Osteoblast (primary cell): ENCODE results near the gene FAM25G. TPM values are rescaled to one million over a fixed set of nuclear protein-coding genes. Genes with fewer than 3 reads are reported as not detected.

Experiments used
- DNase-seq: peaks from one replicate; pipeline ENCODE4 v3.0.0; 2011; ENCODE audit warnings: low spot score, mixed read lengths; ENCODE audit not compliant: insufficient read length; ENCODE audit errors: missing footprints
- H2AFZ ChIP-seq: 2 replicates; pipeline ENCODE4 v1.6.0; 2011; ENCODE audit warnings: mild to moderate bottlenecking, low read length
- H3K27ac ChIP-seq: 2 replicates; pipeline ENCODE4 v1.5.1; 2011; ENCODE audit warnings: mild to moderate bottlenecking, low read depth, low read length, moderate library complexity
- H3K27me3 ChIP-seq: 2 replicates; pipeline ENCODE4 v1.6.0; 2012; ENCODE audit warnings: mild to moderate bottlenecking, control low read depth, inconsistent platforms, low read length, moderate library complexity; ENCODE audit not compliant: insufficient read depth
- H3K36me3 ChIP-seq: 2 replicates; pipeline ENCODE4 v1.5.1; 2011; ENCODE audit warnings: mild to moderate bottlenecking, low read length, control low read depth, moderate library complexity; ENCODE audit not compliant: insufficient read depth
- H3K4me1 ChIP-seq: 2 replicates; pipeline ENCODE4 v1.5.1; 2011; ENCODE audit warnings: mild to moderate bottlenecking, low read length, control low read depth, moderate library complexity; ENCODE audit not compliant: insufficient read depth
- H3K4me2 ChIP-seq: 2 replicates; pipeline ENCODE4 v1.6.0; 2011; ENCODE audit warnings: mild to moderate bottlenecking, low read length; ENCODE audit not compliant: insufficient read depth
- H3K4me3 ChIP-seq: fragments of 200-600 bp; sonication (generic); 3 replicates; pipeline ENCODE4 v1.5.1; 2012; ENCODE audit warnings: mild to moderate bottlenecking, low read length, inconsistent platforms; ENCODE audit not compliant: insufficient read depth
- H3K79me2 ChIP-seq: 2 replicates; pipeline ENCODE4 v1.6.0; 2012; ENCODE audit warnings: mild to moderate bottlenecking, low read length, control low read depth, inconsistent platforms; ENCODE audit not compliant: insufficient read depth
- H3K9me3 ChIP-seq: 2 replicates; pipeline ENCODE4 v1.5.1; 2011; ENCODE audit warnings: low read depth, low read length, control low read depth
- H4K20me1 ChIP-seq: 2 replicates; pipeline ENCODE4 v1.6.0; 2012; ENCODE audit warnings: mild to moderate bottlenecking, low read length, control low read depth; ENCODE audit not compliant: insufficient read depth
- total RNA-seq: library from RNA; depleted of rRNA; stranded (reverse); fragments of >200 nt; gene quantifications from 2 replicates; pipeline ENCODE4 v1.2.3, GENCODE V29; 2012
- TF ChIP-seq, protein P1 (sequence below): IDR thresholded peaks from 2 replicates; pipeline ENCODE4 v1.5.1; 2011; ENCODE audit warnings: mild to moderate bottlenecking, low read depth, low read length, moderate library complexity; ENCODE audit errors: extremely low read depth

Gene FAM25G
- total RNA-seq, 1 donor, result not detected

DNA sequence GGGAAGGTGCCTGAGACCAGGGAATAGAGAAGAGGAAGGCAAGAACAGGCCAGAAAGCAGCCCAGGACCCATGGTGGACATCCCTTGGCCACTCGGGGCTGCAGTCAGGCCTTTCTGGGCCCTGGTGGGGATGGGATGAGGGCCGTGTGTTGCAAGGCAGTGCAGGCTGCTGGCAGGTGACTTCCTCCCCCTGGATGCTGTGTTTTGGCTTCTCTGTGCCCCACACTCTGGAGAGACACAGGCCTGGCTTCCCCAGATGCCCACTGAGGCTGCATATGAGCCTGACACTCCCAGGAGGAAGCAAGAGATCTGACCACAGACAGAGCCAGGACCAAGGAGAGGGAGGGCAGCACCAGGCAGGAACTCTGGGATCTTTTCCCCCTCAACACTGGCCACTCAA lies 47.5 kb downstream of the FAM25G start:
- H3K36me3 ChIP-seq, result no peaks in the 10 kb centered on the region
- TF ChIP-seq, protein P1, sequence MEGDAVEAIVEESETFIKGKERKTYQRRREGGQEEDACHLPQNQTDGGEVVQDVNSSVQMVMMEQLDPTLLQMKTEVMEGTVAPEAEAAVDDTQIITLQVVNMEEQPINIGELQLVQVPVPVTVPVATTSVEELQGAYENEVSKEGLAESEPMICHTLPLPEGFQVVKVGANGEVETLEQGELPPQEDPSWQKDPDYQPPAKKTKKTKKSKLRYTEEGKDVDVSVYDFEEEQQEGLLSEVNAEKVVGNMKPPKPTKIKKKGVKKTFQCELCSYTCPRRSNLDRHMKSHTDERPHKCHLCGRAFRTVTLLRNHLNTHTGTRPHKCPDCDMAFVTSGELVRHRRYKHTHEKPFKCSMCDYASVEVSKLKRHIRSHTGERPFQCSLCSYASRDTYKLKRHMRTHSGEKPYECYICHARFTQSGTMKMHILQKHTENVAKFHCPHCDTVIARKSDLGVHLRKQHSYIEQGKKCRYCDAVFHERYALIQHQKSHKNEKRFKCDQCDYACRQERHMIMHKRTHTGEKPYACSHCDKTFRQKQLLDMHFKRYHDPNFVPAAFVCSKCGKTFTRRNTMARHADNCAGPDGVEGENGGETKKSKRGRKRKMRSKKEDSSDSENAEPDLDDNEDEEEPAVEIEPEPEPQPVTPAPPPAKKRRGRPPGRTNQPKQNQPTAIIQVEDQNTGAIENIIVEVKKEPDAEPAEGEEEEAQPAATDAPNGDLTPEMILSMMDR, result no peak
- H2AFZ ChIP-seq, result no peak overlapping the region
- no peak overlapping the region for H3K4me3 ChIP-seq
- no peak overlapping the region for H3K4me2 ChIP-seq
- no peaks in the 10 kb centered on the region for H3K4me1 ChIP-seq
- H4K20me1 ChIP-seq, result no peaks in the 10 kb centered on the region
- no peak for DNase-seq
- no peak overlapping the region for H3K27ac ChIP-seq
- peaks cover 13% of the 10 kb centered on the region for H3K27me3 ChIP-seq
- no peaks in the 10 kb centered on the region for H3K79me2 ChIP-seq
- peaks cover 6% of the 10 kb centered on the region for H3K9me3 ChIP-seq

DNA sequence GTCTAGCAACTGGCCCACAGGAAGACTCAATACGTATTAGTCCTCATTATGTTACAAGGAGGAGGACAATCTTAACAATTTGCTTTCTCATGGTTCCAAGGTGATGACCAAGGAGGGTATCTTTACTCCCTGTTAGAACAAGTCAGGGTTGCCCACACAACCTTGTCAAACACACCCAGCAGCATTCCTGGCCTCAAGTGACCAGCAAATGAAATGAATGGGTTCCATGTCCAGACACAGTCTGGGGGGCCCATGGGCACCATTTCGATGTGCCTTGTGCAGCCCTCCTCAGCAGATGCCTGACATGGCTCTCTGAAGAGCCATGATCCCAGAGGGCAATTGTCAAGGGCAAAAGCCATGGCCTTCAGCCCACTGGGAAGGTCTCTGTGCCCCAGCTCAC lies 48.4 kb downstream of the FAM25G start:
- TF ChIP-seq, protein P1, result no peak
- Histone ChIP-seq H3K4me2 (no peak overlapping the region), H3K27ac (no peak overlapping the region)

DNA sequence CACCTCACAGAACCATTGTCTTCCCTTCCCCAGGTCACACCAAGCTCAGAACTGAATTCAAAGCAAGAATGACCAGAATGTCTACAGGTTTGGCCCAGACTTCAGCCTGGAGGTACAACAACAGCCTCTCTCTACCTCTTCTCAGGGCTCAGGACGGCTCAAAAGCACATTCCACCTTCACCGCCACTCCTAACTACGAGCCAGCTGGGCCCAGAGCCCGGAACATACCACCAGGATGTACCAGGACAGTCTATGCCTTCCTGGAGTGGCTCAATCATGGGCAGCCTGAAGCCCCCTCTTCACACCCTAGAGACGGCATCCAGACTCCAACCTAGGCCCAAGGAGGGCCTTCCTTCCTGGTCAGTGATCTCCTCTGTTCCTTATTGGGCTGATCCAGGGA lies 49.1 kb downstream of the FAM25G start:
- no peaks in the 10 kb centered on the region for H4K20me1 ChIP-seq
- H3K79me2 ChIP-seq, result no peaks in the 10 kb centered on the region
- H3K4me2 ChIP-seq, result no peak overlapping the region
- peaks cover 6% of the 10 kb centered on the region for H3K9me3 ChIP-seq
- TF ChIP-seq, protein P1, result no peak
- no peak overlapping the region for H2AFZ ChIP-seq
- no peak overlapping the region for H3K4me3 ChIP-seq
- no peaks in the 10 kb centered on the region for H3K36me3 ChIP-seq
- no peaks in the 10 kb centered on the region for H3K4me1 ChIP-seq
- DNase-seq, result no peak
- H3K27ac ChIP-seq, result no peak overlapping the region
- H3K27me3 ChIP-seq, result peaks cover 13% of the 10 kb centered on the region

More for the DNA sequence above, 48.4 kb downstream of the FAM25G start:
- Histone ChIP-seq H2AFZ (no peak overlapping the region), H4K20me1 (no peaks in the 10 kb centered on the region), H3K9me3 (peaks cover 6% of the 10 kb centered on the region), H3K27me3 (peaks cover 13% of the 10 kb centered on the region), H3K36me3 (no peaks in the 10 kb centered on the region), H3K4me3 (no peak overlapping the region), H3K4me1 (no peaks in the 10 kb centered on the region), H3K79me2 (no peaks in the 10 kb centered on the region)
- DNase-seq, result no peak

DNA sequence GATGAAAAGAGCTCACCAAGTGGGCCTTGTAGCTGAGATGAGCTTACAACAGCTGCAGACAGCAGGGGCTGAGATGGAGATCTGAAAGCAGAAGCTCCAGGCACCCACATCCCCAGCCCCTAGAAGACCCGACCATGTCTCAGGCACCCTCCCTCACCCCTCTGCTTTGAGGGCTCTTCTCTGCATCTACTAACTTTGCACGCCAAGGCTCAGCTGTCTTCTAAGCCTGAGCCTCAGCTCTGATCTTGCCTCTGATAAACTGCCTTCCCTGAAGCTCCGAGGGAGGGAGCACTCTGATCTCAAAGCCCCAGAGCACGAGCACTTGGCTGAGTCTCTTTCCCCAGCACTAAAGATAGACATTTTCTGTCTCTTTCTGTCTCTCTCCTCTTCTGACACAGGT lies 49.6 kb downstream of the FAM25G start:
- DNase-seq, result no peak
- H3K4me3 ChIP-seq, result no peak overlapping the region
- no peaks in the 10 kb centered on the region for H3K36me3 ChIP-seq
- no peaks in the 10 kb centered on the region for H3K79me2 ChIP-seq
- TF ChIP-seq, protein P1, result no peak
- H4K20me1 ChIP-seq, result no peaks in the 10 kb centered on the region
- peaks cover 6% of the 10 kb centered on the region for H3K9me3 ChIP-seq
- no peak overlapping the region for H3K27ac ChIP-seq
- H2AFZ ChIP-seq, result no peak overlapping the region
- peaks cover 15% of the 10 kb centered on the region for H3K27me3 ChIP-seq
- no peak overlapping the region for H3K4me2 ChIP-seq
- H3K4me1 ChIP-seq, result no peaks in the 10 kb centered on the region
